GM19397 (cell line): Measurements from ENCODE around the gene FAM171A1.

ENCODE experiments used
- ATAC-seq: cut with Tn5 transposase; IDR thresholded peaks from one replicate; pipeline ENCODE4 v1.9.1; 2021; ENCODE audit warnings: mild to moderate bottlenecking, moderate library complexity; ENCODE audit not compliant: unreplicated experiment

The FAM171A1 gene

GRCh38 chr10:15253951-15254807 lies 116.9 kb downstream of the FAM171A1 start:
- no peak for ATAC-seq

GRCh38 chr10:15252396-15252795 lies 118.7 kb downstream of the FAM171A1 start:
- ATAC-seq, result no peak

- no peak for ATAC-seq
Observed at GRCh38 chr10:15251791-15252380, 119.2 kb downstream of the FAM171A1 start.

GRCh38 chr10:15245530-15245929 lies 125.6 kb downstream of the FAM171A1 start:
- no peak for ATAC-seq

GRCh38 chr10:15244635-15245197 lies 126.4 kb downstream of the FAM171A1 start:
- no peak for ATAC-seq

GRCh38 chr10:15242261-15242840 lies 128.7 kb downstream of the FAM171A1 start:
- ATAC-seq, result no peak

- no peak for ATAC-seq
Observed at GRCh38 chr10:15241306-15241705, 129.8 kb downstream of the FAM171A1 start.

- no peak for ATAC-seq
Observed at GRCh38 chr10:15238555-15239335, 132.3 kb downstream of the FAM171A1 start.

- no peak for ATAC-seq
Observed at GRCh38 chr10:15237351-15237750, 133.7 kb downstream of the FAM171A1 start.

GRCh38 chr10:15236340-15236739 lies 134.7 kb downstream of the FAM171A1 start:
- no peak for ATAC-seq

- ATAC-seq, result no peak
Observed at GRCh38 chr10:15232279-15232678, 138.8 kb downstream of the FAM171A1 start.

GRCh38 chr10:15231426-15231825 lies 139.7 kb downstream of the FAM171A1 start:
- ATAC-seq, result no peak

GRCh38 chr10:15230257-15230656 lies 140.8 kb downstream of the FAM171A1 start:
- no peak for ATAC-seq

GRCh38 chr10:15229268-15229667 lies 141.8 kb downstream of the FAM171A1 start:
- no peak for ATAC-seq

- no peak for ATAC-seq
Observed at GRCh38 chr10:15228426-15228825, 142.7 kb downstream of the FAM171A1 start.

GRCh38 chr10:15227611-15228372 lies 143.3 kb downstream of the FAM171A1 start:
- ATAC-seq, result no peak

GRCh38 chr10:15225511-15225910 lies 145.6 kb downstream of the FAM171A1 start:
- no peak for ATAC-seq

- no peak for ATAC-seq
Observed at GRCh38 chr10:15224948-15225347, 146.1 kb downstream of the FAM171A1 start.

GRCh38 chr10:15223174-15223573 lies 147.9 kb downstream of the FAM171A1 start:
- ATAC-seq, result no peak

- ATAC-seq, result no peak
Observed at GRCh38 chr10:15222511-15222910, 148.6 kb downstream of the FAM171A1 start.
